Mononuclear cell (primary cell): ENCODE measurements around the gene ZP3. TPM values are rescaled to one million over a fixed set of nuclear protein-coding genes. Genes with fewer than 3 reads are reported as not detected.
A peak's percentile ranks its signal among the peaks of the same experiment; 100 is the strongest.
"Not testable (repeated sequence)": the region's sequence is repeated elsewhere in the genome, so short reads cannot be mapped to it uniquely, and the experiment has no call there.

Experiments used
- H3K27me3 ChIP-seq: 2 replicates; pipeline ENCODE4 v1.6.0; 2011; ENCODE audit warnings: low read length, control low read depth; ENCODE audit not compliant: insufficient read depth
- H3K4me1 ChIP-seq: 2 replicates; pipeline ENCODE4 v1.5.1; 2011; ENCODE audit warnings: mild to moderate bottlenecking, low read length, control low read depth; ENCODE audit not compliant: insufficient read depth
- H3K4me3 ChIP-seq: 2 replicates; pipeline ENCODE4 v1.5.1; 2011; ENCODE audit warnings: mild to moderate bottlenecking, low read length, moderate library complexity
- H3K9me3 ChIP-seq: 2 replicates; pipeline ENCODE4 v1.5.1; 2011; ENCODE audit warnings: low read depth, mild to moderate bottlenecking, control low read depth, low read length
- total RNA-seq: library from RNA; depleted of rRNA; stranded (reverse); fragments of >200 nt; gene quantifications from one replicate; pipeline ENCODE4 v1.2.3, GENCODE V29; 2012

The ZP3 gene
- total RNA-seq, 1 donor, result 1.7 TPM

- not testable (repeated sequence) for H3K4me1 ChIP-seq, H3K27me3 ChIP-seq, H3K9me3 ChIP-seq, H3K4me3 ChIP-seq
Observed at GRCh38 chr7:76443846-76444245, 19.1 kb downstream of the ZP3 start.

DNA sequence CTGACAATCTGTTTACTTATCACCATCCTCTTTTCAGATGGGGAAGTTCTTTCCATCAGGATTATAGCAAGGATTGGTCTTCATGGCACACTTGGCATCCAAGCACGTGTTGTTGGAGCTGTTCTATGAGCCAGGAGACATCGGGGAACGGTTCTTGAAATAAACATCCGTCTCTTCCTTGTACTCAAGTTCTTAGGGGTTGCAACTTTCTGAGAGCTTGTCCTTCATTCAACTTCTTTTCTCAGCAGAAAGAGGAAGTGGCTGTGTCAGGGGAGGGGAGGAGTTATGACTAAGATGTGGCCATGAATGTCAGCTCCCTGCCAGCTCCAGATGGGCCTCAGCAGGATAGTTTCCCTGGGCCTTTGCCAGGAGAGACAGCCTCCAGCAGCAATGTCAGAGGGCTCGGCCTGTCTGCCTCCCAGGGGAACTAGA is 20.8 kb downstream of the ZP3 start:
- H3K4me3 ChIP-seq, H3K27me3 ChIP-seq, H3K4me1 ChIP-seq, H3K9me3 ChIP-seq: not testable (repeated sequence)

- not testable (repeated sequence) for H3K27me3 ChIP-seq, H3K4me1 ChIP-seq, H3K9me3 ChIP-seq, H3K4me3 ChIP-seq
Observed at GRCh38 chr7:76457017-76457416, 32.3 kb downstream of the ZP3 start.

DNA sequence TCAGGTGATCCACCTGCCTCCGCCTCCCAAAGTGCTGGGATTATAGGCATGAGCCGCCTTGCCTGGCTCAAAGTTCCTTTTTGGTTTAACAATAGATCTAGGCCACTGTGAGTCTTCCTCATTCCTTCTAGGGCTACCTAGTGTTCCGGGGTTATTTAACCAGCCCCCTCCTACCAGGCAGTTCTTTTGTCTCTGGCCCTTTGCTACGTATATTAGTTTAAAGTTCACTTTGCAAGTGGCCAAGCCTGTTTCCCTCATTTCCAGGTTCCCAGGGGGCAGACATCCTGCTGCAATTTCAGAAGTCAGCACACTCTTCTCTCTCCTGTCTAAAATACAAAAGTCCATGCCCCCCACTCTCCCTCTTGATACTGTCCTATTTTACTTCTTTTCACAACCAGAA is 33.8 kb downstream of the ZP3 start:
- not testable (repeated sequence) for H3K4me3 ChIP-seq, H3K4me1 ChIP-seq, H3K9me3 ChIP-seq

DNA sequence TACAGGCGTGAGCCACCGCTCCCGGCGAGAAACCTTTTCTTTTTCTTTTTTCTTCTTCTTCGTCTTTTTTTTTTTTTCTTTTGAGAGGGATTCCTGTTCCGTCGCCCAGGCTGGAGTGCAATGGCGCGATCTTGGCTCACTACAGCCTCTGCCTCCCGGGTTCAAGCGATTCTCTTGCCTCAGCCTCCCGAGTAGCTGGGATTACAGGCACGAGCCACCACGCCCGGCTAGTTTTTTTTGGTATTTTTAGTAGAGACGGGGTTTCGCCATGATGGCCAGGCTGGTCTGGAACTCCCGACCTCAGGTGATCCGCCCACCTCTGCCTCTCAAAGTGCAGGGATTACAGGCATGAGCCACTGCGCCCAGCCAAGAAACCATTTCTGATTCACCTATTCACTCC is 36.0 kb downstream of the ZP3 start:
- H3K9me3 ChIP-seq, H3K27me3 ChIP-seq, H3K4me3 ChIP-seq, H3K4me1 ChIP-seq: not testable (repeated sequence)

More for the DNA sequence above, 33.8 kb downstream of the ZP3 start:
- not testable (repeated sequence) for H3K27me3 ChIP-seq

- not testable (repeated sequence) for H3K4me1 ChIP-seq, H3K9me3 ChIP-seq, H3K27me3 ChIP-seq
- H3K4me3 ChIP-seq, result peak within 1 kb of the TSS; percentile 35
Observed at GRCh38 chr7:76461464-76462101, 36.8 kb downstream of the ZP3 start, which contains the start of gene DTX2. Gene DTX2 (plus strand): TSS chr7:76461709. CDS start chr7:76480510, 18,801 bp downstream.

- not testable (repeated sequence) for H3K9me3 ChIP-seq, H3K27me3 ChIP-seq, H3K4me3 ChIP-seq, H3K4me1 ChIP-seq
Observed at GRCh38 chr7:76462271-76462882, 37.6 kb downstream of the ZP3 start.

GRCh38 chr7:76464959-76465358 is 40.2 kb downstream of the ZP3 start:
- H3K27me3 ChIP-seq, H3K4me1 ChIP-seq, H3K9me3 ChIP-seq, H3K4me3 ChIP-seq: not testable (repeated sequence)

DNA sequence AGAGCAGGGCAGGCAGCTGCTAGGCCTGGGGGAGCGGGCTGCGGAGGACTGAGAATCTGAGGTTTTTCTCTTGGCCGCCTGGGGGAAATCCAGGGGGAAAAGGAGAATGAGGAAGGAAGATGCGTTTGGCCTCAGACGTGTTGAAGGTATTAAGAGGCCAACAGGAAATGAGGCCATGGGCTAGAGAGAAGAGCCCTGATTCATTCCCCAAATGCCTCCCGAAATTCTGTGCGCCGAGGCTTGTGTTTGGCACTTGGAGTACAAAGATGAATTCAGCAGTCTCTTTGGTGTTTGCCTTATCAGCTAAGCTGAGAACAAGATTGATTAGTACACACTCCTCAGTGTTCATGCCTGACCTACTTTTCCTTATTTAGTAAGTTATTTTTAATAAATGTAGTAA is 41.2 kb downstream of the ZP3 start:
- not testable (repeated sequence) for H3K27me3 ChIP-seq, H3K4me1 ChIP-seq, H3K9me3 ChIP-seq, H3K4me3 ChIP-seq

DNA sequence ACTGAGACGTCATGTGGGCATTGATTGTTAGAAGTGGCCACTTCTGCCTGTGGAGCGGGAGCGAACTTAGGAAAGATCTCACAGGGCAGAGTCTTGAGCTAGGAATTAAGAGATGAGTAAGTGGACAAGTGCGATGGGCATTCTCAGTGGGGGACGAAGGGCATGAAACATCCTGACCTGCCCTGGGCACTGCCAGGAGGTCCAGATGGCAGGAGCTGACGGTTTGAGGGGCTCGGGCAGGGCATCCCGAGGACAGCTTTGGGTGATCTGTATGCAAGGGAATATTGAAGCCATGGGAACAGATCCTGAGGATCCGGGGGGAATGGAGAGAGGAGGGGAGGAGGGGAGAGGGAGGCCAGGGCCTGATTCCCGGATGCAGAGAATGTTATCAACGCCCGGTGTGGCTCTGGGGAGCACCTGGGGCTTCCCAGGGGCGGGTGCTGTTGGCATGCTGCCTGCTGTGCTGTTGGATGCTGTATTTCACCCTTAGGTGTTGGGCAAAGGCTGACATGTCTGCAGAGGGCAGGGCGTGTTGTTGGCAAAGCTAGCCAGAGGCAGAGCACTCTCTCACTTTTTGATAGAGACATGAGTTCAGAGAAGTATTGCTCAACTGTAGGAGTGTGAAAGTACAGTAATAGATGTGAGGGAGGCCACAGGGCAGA is 43.1 kb downstream of the ZP3 start:
- H3K4me3 ChIP-seq, H3K4me1 ChIP-seq, H3K9me3 ChIP-seq, H3K27me3 ChIP-seq: not testable (repeated sequence)

DNA sequence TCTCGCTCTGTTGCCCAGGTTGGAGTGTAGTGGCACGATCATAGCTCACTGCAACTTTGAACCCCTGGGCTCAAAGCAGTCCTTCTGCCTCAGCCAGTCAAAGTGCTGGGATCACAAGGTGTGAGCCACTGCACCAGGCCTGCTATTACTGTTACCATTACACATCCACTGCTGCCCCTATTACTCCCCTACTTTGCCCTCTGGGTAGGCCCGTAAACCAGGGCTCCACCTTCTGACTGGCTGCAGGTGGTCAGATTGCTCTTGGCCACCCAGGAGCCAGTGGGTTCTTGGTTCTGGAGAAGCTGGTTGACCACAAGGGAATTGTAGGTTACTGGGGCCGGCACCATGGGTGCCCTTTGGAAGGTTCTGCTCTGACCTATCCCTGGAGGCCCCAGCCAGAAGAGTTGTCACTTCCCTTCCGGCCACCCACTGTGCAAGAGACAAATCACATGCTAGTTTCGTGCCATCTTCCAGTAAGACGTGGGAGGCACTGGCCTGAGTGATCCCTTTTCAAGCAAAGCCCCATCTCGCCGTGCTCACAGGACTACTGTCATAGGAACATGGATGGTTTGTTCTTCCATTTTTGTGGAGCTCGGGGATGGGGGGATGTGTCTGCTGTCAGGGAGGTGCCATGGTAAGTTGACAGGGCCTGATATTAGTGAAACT is 46.9 kb downstream of the ZP3 start:
- not testable (repeated sequence) for H3K4me3 ChIP-seq, H3K27me3 ChIP-seq, H3K4me1 ChIP-seq, H3K9me3 ChIP-seq

GRCh38 chr7:76473097-76473496 is 48.3 kb downstream of the ZP3 start:
- not testable (repeated sequence) for H3K4me1 ChIP-seq, H3K4me3 ChIP-seq

GRCh38 chr7:76476280-76476679 is 51.5 kb downstream of the ZP3 start:
- not testable (repeated sequence) for H3K4me1 ChIP-seq, H3K9me3 ChIP-seq, H3K4me3 ChIP-seq, H3K27me3 ChIP-seq

More at GRCh38 chr7:76473097-76473496, 48.3 kb downstream of the ZP3 start:
- not testable (repeated sequence) for H3K27me3 ChIP-seq, H3K9me3 ChIP-seq

DNA sequence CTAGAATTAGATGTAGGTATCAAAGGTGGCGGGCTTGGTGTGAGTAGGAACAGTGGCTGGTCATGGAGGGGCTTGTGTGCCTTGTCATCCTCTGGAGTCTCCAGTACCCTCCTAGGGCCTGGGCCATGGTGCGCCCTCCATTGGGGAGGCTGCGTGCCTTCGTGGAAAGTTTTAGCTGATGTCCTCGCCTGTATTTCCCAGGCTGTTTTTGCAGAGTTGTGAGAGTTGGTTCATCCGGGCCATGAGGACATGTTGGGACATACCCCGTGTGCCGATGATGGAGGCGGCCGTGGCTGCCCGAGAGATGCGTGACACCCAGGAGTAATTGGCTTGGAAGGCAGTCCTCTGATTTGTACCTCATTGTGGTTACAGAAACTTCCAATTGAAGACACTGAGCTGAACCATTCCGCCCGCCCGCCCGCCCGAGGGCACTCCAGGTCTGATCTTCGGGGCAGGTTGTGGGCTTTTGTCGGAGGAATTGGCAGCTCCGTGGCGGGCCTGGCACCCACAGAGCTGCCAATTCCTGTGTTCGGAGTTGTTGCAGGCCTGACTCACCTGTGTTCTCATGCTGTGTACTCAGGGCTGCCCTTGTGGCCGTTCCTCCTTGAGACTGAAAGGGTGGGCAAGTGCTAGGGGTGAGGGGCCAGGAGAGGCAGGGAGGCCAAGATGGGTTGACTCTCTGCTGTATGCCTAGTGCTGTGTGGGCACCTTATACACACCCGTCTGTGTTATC is 52.2 kb downstream of the ZP3 start:
- not testable (repeated sequence) for H3K4me1 ChIP-seq, H3K9me3 ChIP-seq, H3K4me3 ChIP-seq, H3K27me3 ChIP-seq

- H3K4me3 ChIP-seq, H3K4me1 ChIP-seq, H3K27me3 ChIP-seq, H3K9me3 ChIP-seq: not testable (repeated sequence)
Observed at GRCh38 chr7:76479628-76480027, 54.9 kb downstream of the ZP3 start.
